ENCODE measurements around the gene TRAF3IP3. TPM values are rescaled to one million over a fixed set of nuclear protein-coding genes. Genes with fewer than 3 reads are reported as not detected.

The TRAF3IP3 gene
- total RNA-seq, 3 donors from 2014 or later = 4.7 to 7.7 (median 6.4) TPM

- ATAC-seq = peak; percentile 81
- Histone ChIP-seq H3K9me3 (no peaks in the 10 kb centered on the region), H3K4me3 (no peak overlapping the region), H3K4me1 (ENCODE audit: low read depth) (no peaks in the 10 kb centered on the region), H3K36me3 (ENCODE audit: low read depth) (no peaks in the 10 kb centered on the region)
- intact Hi-C loops (cut with DNase I, micrococcal nuclease) = no loop called here
- peak; percentile 55 to 77 (median 67) for DNase-seq
- no peak for TF ChIP-seq CTCF (IDR thresholded peaks at IDR 0.05)
Measured at GRCh38 chr1:209768354-209768774, 12.5 kb downstream of the TRAF3IP3 start.

- TF ChIP-seq CTCF (IDR thresholded peaks at IDR 0.05) = no peak
- no peaks in the 10 kb centered on the region for H3K36me3 ChIP-seq (ENCODE audit: low read depth)
- ATAC-seq = peak; percentile 80
Measured at GRCh38 chr1:209769171-209769904, 13.5 kb downstream of the TRAF3IP3 start.

GRCh38 chr1:209769971-209770370 lies 14.1 kb downstream of the TRAF3IP3 start:
- Histone ChIP-seq H3K4me1 (ENCODE audit: low read depth) (no peaks in the 10 kb centered on the region), H3K9me3 (no peaks in the 10 kb centered on the region), H3K4me3 (no peak overlapping the region), H3K36me3 (ENCODE audit: low read depth) (no peaks in the 10 kb centered on the region)
- intact Hi-C loops (cut with DNase I, micrococcal nuclease) = no loop called here
- ATAC-seq (no peak), DNase-seq (no peak)
- no peak for TF ChIP-seq CTCF (IDR thresholded peaks at IDR 0.05)

More at GRCh38 chr1:209769171-209769904, 13.5 kb downstream of the TRAF3IP3 start:
- intact Hi-C loops (cut with DNase I, micrococcal nuclease) = no loop called here
- H3K4me3 ChIP-seq = no peak overlapping the region
- no peaks in the 10 kb centered on the region for H3K9me3 ChIP-seq
- H3K4me1 ChIP-seq (ENCODE audit: low read depth) = no peaks in the 10 kb centered on the region
- DNase-seq = peak; percentile 51 to 84 (median 64)

- DNase-seq (no peak), ATAC-seq (no peak)
- Histone ChIP-seq H3K4me1 (ENCODE audit: low read depth) (no peaks in the 10 kb centered on the region), H3K9me3 (no peaks in the 10 kb centered on the region), H3K4me3 (no peak overlapping the region), H3K36me3 (ENCODE audit: low read depth) (no peaks in the 10 kb centered on the region)
- TF ChIP-seq CTCF (IDR thresholded peaks at IDR 0.05) = no peak
- intact Hi-C loops (cut with DNase I, micrococcal nuclease) = no loop called here
Measured at GRCh38 chr1:209770636-209771415, 15.0 kb downstream of the TRAF3IP3 start.

GRCh38 chr1:209772126-209772525 lies 16.3 kb downstream of the TRAF3IP3 start:
- DNase-seq = no peak
- no peak overlapping the region for H3K4me3 ChIP-seq
- no peak for TF ChIP-seq CTCF (IDR thresholded peaks at IDR 0.05)

More at GRCh38 chr1:209772126-209772525, 16.3 kb downstream of the TRAF3IP3 start:
- intact Hi-C loops (cut with DNase I, micrococcal nuclease) = no loop called here
- Histone ChIP-seq H3K36me3 (ENCODE audit: low read depth) (no peaks in the 10 kb centered on the region), H3K9me3 (no peaks in the 10 kb centered on the region), H3K4me1 (ENCODE audit: low read depth) (no peaks in the 10 kb centered on the region)
- ATAC-seq = no peak

Data from mucosa of descending colon (tissue), 3 donors.